Activated naive CD4-positive, alpha-beta T cell treated with anti-CD3 and anti-CD28 coated beads for 36 hours (primary cell): ENCODE data around the gene ECD. TPM values are rescaled to one million over a fixed set of nuclear protein-coding genes. Genes with fewer than 3 reads are reported as not detected.

Experiments used
- CTCF ChIA-PET: fragments of 350-600 bp; sonication (Branson Sonifier 250); formaldehyde crosslinking; loops from one replicate; lab custom pipeline; 2021; ENCODE audit warnings: antibody characterized with exemption; lab: Charles Lee
- DNase-seq: peaks from one replicate; pipeline ENCODE4 v3.0.0-alpha.2; 2020
- H3K27ac Mint-ChIP-seq: one replicate; pipeline ENCODE4 v1.8.0; 2021; ENCODE audit warnings: mild to moderate bottlenecking, mixed read lengths
- H3K27me3 Mint-ChIP-seq: one replicate; pipeline ENCODE4 v1.8.0; 2021; ENCODE audit warnings: low read depth, mixed read lengths
- H3K36me3 Mint-ChIP-seq: one replicate; pipeline ENCODE4 v1.8.0; 2021; ENCODE audit warnings: low read depth, mixed read lengths
- H3K4me1 Mint-ChIP-seq: one replicate; pipeline ENCODE4 v1.8.0; 2021; ENCODE audit warnings: low read depth, mixed read lengths
- H3K4me3 Mint-ChIP-seq: one replicate; pipeline ENCODE4 v1.8.0; 2021; ENCODE audit warnings: mild to moderate bottlenecking, moderate library complexity, mixed read lengths
- H3K9me3 Mint-ChIP-seq: one replicate; pipeline ENCODE4 v1.8.0; 2021; ENCODE audit warnings: mixed read lengths
- intact Hi-C: fragments of 100-400 bp; cut with micrococcal nuclease; formaldehyde crosslinking; loops from one replicate; pipeline ENCODE4 v1.15.1; 2023
- total RNA-seq, 2 experiments: library from RNA; stranded (reverse); gene quantifications; one replicate each; pipeline ENCODE4 v1.2.3, GENCODE V29; 2021

Gene ECD
- total RNA-seq, 2 experiments from 2014 or later, result 26.5 to 28.1 TPM

GRCh38 chr10:73182568-73182967 is 14.8 kb upstream of the ECD start:
- intact Hi-C loops, result no loop called here
- H3K4me1 Mint-ChIP-seq, result no peaks in the 10 kb centered on the region
- CTCF ChIA-PET, result no interaction called here
- H3K4me3 Mint-ChIP-seq, result no peak overlapping the region
- no peak overlapping the region for H3K27ac Mint-ChIP-seq
- peaks cover 23% of the 10 kb centered on the region for H3K36me3 Mint-ChIP-seq
- DNase-seq, result no peak
- no peaks in the 10 kb centered on the region for H3K9me3 Mint-ChIP-seq
- H3K27me3 Mint-ChIP-seq, result no peaks in the 10 kb centered on the region

DNA sequence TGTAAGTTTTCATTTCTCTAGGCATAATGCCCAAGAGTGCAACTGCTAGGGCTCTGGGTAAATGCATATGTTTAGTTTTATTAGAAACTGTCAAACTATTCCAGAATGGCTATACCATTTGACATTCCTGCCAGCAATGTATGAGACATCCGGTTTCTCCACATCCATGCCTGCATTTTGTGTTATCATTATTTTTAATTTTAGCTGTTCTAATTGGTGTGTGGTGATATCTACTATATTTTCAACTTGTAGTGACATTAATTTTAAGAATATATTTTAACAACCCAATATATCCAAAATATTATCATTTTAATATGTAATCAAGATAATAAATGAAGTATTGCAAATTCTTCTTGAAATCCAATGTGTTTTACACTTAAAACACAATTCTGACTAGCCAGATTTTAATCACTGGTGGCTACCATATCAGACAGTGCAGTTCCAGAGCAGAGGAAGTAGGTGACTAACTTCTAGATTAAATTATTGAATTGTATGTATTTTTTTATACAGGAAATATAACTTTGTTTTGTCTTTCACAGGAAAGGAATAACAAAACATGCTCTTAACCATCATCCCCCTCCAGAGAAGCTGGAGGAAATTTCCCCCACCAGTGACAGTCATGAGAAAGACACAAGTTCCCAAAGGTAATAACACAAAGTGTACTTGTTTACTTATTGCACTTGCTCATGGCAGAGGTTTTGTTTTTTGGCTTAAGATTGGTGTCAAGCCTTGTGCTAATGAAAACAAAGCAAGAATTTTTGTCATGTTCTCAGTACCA is 6.5 kb upstream of the ECD start:
- Mint-ChIP-seq H3K9me3 (no peaks in the 10 kb centered on the region), H3K36me3 (peaks cover 6% of the 10 kb centered on the region), H3K4me1 (peaks cover under 1% of the 10 kb centered on the region), H3K4me3 (no peak overlapping the region), H3K27ac (no peak overlapping the region), H3K27me3 (no peaks in the 10 kb centered on the region)
- DNase-seq, result no peak
- CTCF ChIA-PET, result interaction anchor here (0.6 kb wide), 1 partner anchor 316 kb away, joined by 4 read pairs; no protein-coding TSS in a partner anchor
- intact Hi-C loops, result no loop called here

DNA sequence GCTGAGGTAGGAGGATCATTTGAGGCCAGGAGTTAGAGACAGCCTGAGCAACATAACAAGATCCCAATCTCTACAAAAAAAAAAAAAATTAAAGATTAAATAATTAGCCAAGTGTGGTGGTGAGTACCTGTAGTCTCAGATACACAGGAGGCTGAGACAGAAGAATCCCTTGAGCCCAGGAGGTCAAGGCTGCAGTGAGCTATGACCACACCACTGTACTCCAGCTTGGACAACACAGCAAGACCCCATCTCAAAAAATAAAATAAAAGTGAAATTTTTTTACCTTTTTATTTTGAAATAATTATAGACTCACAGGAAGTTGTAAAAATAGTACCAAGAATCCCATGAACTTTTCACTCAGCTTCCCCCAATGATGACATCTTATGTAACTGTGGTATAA is 5.1 kb upstream of the ECD start:
- Mint-ChIP-seq H3K9me3 (no peaks in the 10 kb centered on the region), H3K4me1 (peaks cover 6% of the 10 kb centered on the region), H3K36me3 (peaks cover 7% of the 10 kb centered on the region), H3K4me3 (no peak overlapping the region), H3K27me3 (no peaks in the 10 kb centered on the region), H3K27ac (no peak overlapping the region)
- CTCF ChIA-PET, result interaction anchor here (0.6 kb wide), 2 partner anchors 71 to 520 kb away, joined by 3 to 4 read pairs; no protein-coding TSS in a partner anchor
- intact Hi-C loops, result no loop called here
- no peak for DNase-seq

- CTCF ChIA-PET, result interaction anchor here (0.5 to 1.9 kb wide), 4 partner anchors 19 to 765 kb away, joined by 4 to 6 read pairs (median 6); no protein-coding TSS in a partner anchor
- Mint-ChIP-seq H3K9me3 (no peaks in the 10 kb centered on the region), H3K4me3 (no peak overlapping the region), H3K36me3 (peaks cover 9% of the 10 kb centered on the region), H3K4me1 (peaks cover 29% of the 10 kb centered on the region), H3K27me3 (no peaks in the 10 kb centered on the region), H3K27ac (no peak overlapping the region)
- no peak for DNase-seq
- intact Hi-C loops, result loop anchor here (5.0 to 10.0 kb wide), 4 partner anchors 57 to 812 kb away; partner anchors contain the start of genes MCU and NUDT13
Observed at GRCh38 chr10:73169320-73169719, 1.5 kb upstream of the ECD start.

GRCh38 chr10:73168465-73168803 is 626 bp upstream of the ECD start:
- intact Hi-C loops, result loop anchor here (1.0 to 10.0 kb wide), 7 partner anchors 56 to 811 kb away; partner anchors contain the start of genes DNAJC9, MCU, NUDT13 and PPP3CB
- H3K36me3 Mint-ChIP-seq, result peaks cover 9% of the 10 kb centered on the region
- peaks cover 35% of the 10 kb centered on the region for H3K4me1 Mint-ChIP-seq
- peak overlapping the region; percentile 100 for H3K27ac Mint-ChIP-seq
- CTCF ChIA-PET, result interaction anchor here (1.9 kb wide), 1 partner anchor 69 kb away, joined by 6 read pairs; no protein-coding TSS in a partner anchor
- no peak for DNase-seq
- peak overlapping the region; percentile 100 for H3K4me3 Mint-ChIP-seq
- no peaks in the 10 kb centered on the region for H3K27me3 Mint-ChIP-seq
- H3K9me3 Mint-ChIP-seq, result no peaks in the 10 kb centered on the region

- peak overlapping the region; percentile 100 for H3K27ac Mint-ChIP-seq
- intact Hi-C loops, result loop anchor here (5.0 to 10.0 kb wide), 4 partner anchors 55 to 810 kb away; partner anchors contain the start of genes MCU and NUDT13
- peak; percentile 52 for DNase-seq
- H3K36me3 Mint-ChIP-seq, result peaks cover 11% of the 10 kb centered on the region
- peaks cover 40% of the 10 kb centered on the region for H3K4me1 Mint-ChIP-seq
- H3K9me3 Mint-ChIP-seq, result no peaks in the 10 kb centered on the region
- H3K27me3 Mint-ChIP-seq, result no peaks in the 10 kb centered on the region
- peak overlapping the region; percentile 100 for H3K4me3 Mint-ChIP-seq
- CTCF ChIA-PET, result no interaction called here
Observed at GRCh38 chr10:73167458-73167782, 388 bp downstream of the ECD start.

DNA sequence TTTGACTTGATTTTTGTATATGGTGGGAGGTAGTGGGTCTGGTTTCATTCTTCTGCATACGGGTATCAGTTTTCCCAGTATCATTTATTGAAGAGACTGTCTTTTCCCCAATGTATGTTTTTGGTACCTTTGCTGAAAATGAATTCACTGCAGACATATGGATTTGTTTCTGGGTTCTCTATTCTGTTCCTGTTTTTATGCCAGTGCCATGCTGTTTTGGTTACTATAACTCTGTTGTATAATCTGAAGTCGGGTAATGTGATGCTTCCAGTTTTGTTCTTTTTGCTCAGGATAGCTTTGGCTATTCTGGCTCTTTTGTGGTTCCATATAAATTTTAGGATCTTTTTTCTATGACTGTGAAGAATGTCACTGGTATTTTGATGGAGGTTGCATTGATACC is 836 bp downstream of the ECD start:
- H3K27me3 Mint-ChIP-seq, result no peaks in the 10 kb centered on the region
- CTCF ChIA-PET, result no interaction called here
- intact Hi-C loops, result loop anchor here (5.0 to 10.0 kb wide), 4 partner anchors 55 to 810 kb away; partner anchors contain the start of genes MCU and NUDT13
- peaks cover 43% of the 10 kb centered on the region for H3K4me1 Mint-ChIP-seq
- peak overlapping the region; percentile 100 for H3K27ac Mint-ChIP-seq
- peaks cover 11% of the 10 kb centered on the region for H3K36me3 Mint-ChIP-seq
- H3K9me3 Mint-ChIP-seq, result no peaks in the 10 kb centered on the region
- DNase-seq, result no peak
- peak overlapping the region; percentile 100 for H3K4me3 Mint-ChIP-seq

DNA sequence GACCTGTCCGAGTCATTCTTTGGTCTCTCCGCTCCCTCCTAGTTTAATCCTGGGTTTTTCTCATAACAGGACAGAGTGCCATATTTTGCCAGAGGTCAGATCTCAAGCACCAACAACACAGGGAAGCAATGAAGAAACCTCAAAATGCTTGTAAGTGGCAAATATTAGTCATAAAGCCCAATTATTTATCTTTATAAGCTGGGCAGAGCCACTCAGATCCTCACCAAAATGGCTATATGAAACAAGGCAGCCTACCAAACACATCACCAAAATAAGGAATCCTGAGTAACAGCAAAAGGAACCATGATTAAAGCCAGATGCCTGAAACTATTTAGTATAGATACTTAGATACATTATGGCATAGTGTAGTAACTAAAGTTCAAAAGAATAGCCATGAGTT is 4.7 kb downstream of the ECD start:
- Mint-ChIP-seq H3K27me3 (no peaks in the 10 kb centered on the region), H3K27ac (peak overlapping the region; percentile 54), H3K36me3 (peaks cover 15% of the 10 kb centered on the region), H3K4me3 (no peak overlapping the region), H3K9me3 (no peaks in the 10 kb centered on the region), H3K4me1 (peaks cover 58% of the 10 kb centered on the region)
- DNase-seq, result no peak
- CTCF ChIA-PET, result no interaction called here
- intact Hi-C loops, result loop anchor here (10.0 kb wide), 2 partner anchors 462 to 468 kb away; partner anchors contain the start of gene MCU

DNA sequence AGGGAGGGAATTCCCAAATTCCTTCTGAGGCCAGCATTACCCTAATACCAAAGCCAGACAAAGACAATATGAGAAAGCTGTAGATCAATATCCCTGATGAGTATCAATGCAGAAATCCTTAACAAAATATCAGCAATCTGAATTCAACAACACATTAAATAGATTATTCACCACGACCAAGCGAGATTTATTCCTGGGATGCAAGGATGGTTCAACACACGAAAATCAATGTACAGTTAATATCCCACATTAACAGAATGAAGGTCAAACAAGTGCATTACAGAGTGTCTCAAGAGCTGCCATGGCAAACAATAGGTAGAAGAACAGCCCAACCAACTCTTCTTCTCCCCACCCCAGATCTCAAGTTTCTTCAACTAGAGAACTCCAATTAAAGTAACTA is 6.1 kb downstream of the ECD start:
- no peak for DNase-seq
- Mint-ChIP-seq H3K27ac (no peak overlapping the region), H3K27me3 (no peaks in the 10 kb centered on the region), H3K4me1 (peaks cover 50% of the 10 kb centered on the region), H3K36me3 (peaks cover 11% of the 10 kb centered on the region), H3K4me3 (no peak overlapping the region), H3K9me3 (no peaks in the 10 kb centered on the region)
- intact Hi-C loops, result loop anchor here (10.0 kb wide), 2 partner anchors 463 to 467 kb away; partner anchors contain the start of gene MCU
- CTCF ChIA-PET, result no interaction called here

- H3K36me3 Mint-ChIP-seq, result peaks cover 15% of the 10 kb centered on the region
- H3K9me3 Mint-ChIP-seq, result no peaks in the 10 kb centered on the region
- H3K4me1 Mint-ChIP-seq, result peaks cover 44% of the 10 kb centered on the region
- CTCF ChIA-PET, result no interaction called here
- no peak for DNase-seq
- H3K27ac Mint-ChIP-seq, result peak overlapping the region; percentile 37
- H3K27me3 Mint-ChIP-seq, result no peaks in the 10 kb centered on the region
- intact Hi-C loops, result loop anchor here (10.0 kb wide), 2 partner anchors 464 to 466 kb away; partner anchors contain the start of gene MCU
- no peak overlapping the region for H3K4me3 Mint-ChIP-seq
Observed at GRCh38 chr10:73161079-73161478, 6.7 kb downstream of the ECD start.

DNA sequence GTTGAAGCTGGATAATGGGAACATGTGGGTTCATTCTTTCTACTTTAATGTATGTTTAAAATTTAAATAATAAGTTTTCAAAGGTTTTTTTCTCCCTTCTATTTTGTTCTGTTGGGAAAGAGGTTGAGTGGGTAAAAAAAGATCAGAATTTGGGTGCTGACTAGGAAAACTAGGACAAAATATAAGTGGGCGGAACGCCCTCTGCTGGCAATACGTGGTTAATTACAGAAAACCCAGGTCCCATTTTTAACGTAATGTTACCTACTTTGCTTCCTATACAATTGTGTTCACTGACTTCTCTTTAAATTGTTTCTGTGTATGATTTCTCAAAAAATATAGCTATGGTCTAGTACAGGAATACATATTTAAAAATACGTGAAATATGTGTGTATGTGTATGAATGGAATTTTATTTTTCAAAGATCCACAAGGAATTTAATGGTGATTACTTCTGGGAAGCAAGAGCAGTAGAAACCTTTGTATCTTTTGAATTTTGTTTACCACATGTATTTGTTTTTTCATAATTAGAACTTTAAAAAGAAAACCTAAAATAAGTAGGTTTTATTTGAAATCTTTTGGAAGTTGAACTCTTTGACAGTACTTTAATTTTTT is 8.7 kb downstream of the ECD start:
- Mint-ChIP-seq H3K36me3 (peaks cover 14% of the 10 kb centered on the region), H3K27ac (no peak overlapping the region), H3K4me3 (no peak overlapping the region), H3K9me3 (no peaks in the 10 kb centered on the region), H3K4me1 (peaks cover 34% of the 10 kb centered on the region), H3K27me3 (no peaks in the 10 kb centered on the region)
- DNase-seq, result peak; percentile 79
- CTCF ChIA-PET, result interaction anchor here (0.6 to 2.0 kb wide), 16 partner anchors 10 to 114 kb away, joined by 3 to 10 read pairs (median 3); no protein-coding TSS in a partner anchor
- intact Hi-C loops, result loop anchor here (1.0 kb wide), 2 partner anchors 63 to 795 kb away; partner anchors contain the start of gene P4HA1

DNA sequence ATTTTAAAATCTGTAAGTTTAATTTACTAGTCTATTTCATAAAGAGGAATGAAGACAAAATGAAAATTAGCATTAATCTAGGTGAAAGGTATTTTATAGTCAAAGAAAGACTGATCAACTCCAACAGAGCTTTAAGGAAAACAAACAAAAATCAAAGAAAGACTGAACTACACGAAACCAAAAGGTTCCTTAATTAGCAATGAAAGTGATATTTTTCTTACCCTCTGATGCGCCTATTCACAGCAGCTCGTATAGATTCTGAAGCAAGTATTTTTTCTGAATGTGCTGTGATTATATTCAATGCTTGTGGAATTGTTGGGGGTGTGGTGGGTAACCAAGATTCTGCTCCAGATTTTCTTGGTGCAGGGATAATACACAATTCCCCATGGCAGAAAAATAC is 11.8 kb downstream of the ECD start:
- CTCF ChIA-PET, result interaction anchor here (0.6 to 0.8 kb wide), 2 partner anchors 17 to 416 kb away, joined by 3 read pairs; no protein-coding TSS in a partner anchor
- Mint-ChIP-seq H3K4me3 (no peak overlapping the region), H3K27ac (no peak overlapping the region), H3K27me3 (no peaks in the 10 kb centered on the region), H3K36me3 (peaks cover 28% of the 10 kb centered on the region), H3K4me1 (peaks cover 11% of the 10 kb centered on the region), H3K9me3 (no peaks in the 10 kb centered on the region)
- intact Hi-C loops, result no loop called here
- DNase-seq, result no peak
